ENCODE measurements around the gene TIMM10. TPM values are rescaled to one million over a fixed set of nuclear protein-coding genes. Genes with fewer than 3 reads are reported as not detected.

Gene TIMM10
- total RNA-seq, 2 donors from 2014 or later = 56.4 to 125 TPM

- Mint-ChIP-seq H3K9me3 (no peaks in the 10 kb centered on the region), H3K36me3 (ENCODE audit: low read depth) (peaks cover 12% of the 10 kb centered on the region), H3K27me3 (no peaks in the 10 kb centered on the region), H3K4me1 (peaks cover 7% of the 10 kb centered on the region), H3K27ac (no peak overlapping the region), H3K4me3 (no peak overlapping the region)
- ATAC-seq (replicated peaks) = no peak
Measured at GRCh38 chr11:57502376-57502775, 28.2 kb downstream of the TIMM10 start.

- no peak for ATAC-seq (replicated peaks)
- Mint-ChIP-seq H3K4me1 (peaks cover 7% of the 10 kb centered on the region), H3K27me3 (no peaks in the 10 kb centered on the region), H3K27ac (no peak overlapping the region), H3K36me3 (ENCODE audit: low read depth) (peaks cover 16% of the 10 kb centered on the region), H3K9me3 (no peaks in the 10 kb centered on the region), H3K4me3 (no peak overlapping the region)
Measured at GRCh38 chr11:57501953-57502352, 28.6 kb downstream of the TIMM10 start.

- Mint-ChIP-seq H3K27me3 (no peaks in the 10 kb centered on the region), H3K9me3 (no peaks in the 10 kb centered on the region), H3K36me3 (ENCODE audit: low read depth) (peaks cover 19% of the 10 kb centered on the region), H3K4me3 (no peak overlapping the region), H3K27ac (no peak overlapping the region), H3K4me1 (peaks cover 7% of the 10 kb centered on the region)
- no peak for ATAC-seq (replicated peaks)
Measured at GRCh38 chr11:57500926-57501325, 29.6 kb downstream of the TIMM10 start.

- no peaks in the 10 kb centered on the region for H3K27me3 Mint-ChIP-seq
- peaks cover 7% of the 10 kb centered on the region for H3K4me1 Mint-ChIP-seq
- ATAC-seq (replicated peaks) = no peak
- H3K36me3 Mint-ChIP-seq (ENCODE audit: low read depth) = peaks cover 19% of the 10 kb centered on the region
- no peak overlapping the region for H3K27ac Mint-ChIP-seq
- no peak overlapping the region for H3K4me3 Mint-ChIP-seq
- no peaks in the 10 kb centered on the region for H3K9me3 Mint-ChIP-seq
Measured at GRCh38 chr11:57500515-57500914, 30.0 kb downstream of the TIMM10 start.

- Mint-ChIP-seq H3K36me3 (ENCODE audit: low read depth) (peaks cover 19% of the 10 kb centered on the region), H3K9me3 (no peaks in the 10 kb centered on the region), H3K27ac (no peak overlapping the region), H3K27me3 (no peaks in the 10 kb centered on the region), H3K4me1 (peaks cover 7% of the 10 kb centered on the region), H3K4me3 (no peak overlapping the region)
- ATAC-seq (replicated peaks) = no peak
Measured at GRCh38 chr11:57499983-57500461, 30.5 kb downstream of the TIMM10 start.

GRCh38 chr11:57499413-57499982 lies 31.1 kb downstream of the TIMM10 start:
- no peak overlapping the region for H3K27ac Mint-ChIP-seq
- peaks cover 19% of the 10 kb centered on the region for H3K36me3 Mint-ChIP-seq (ENCODE audit: low read depth)
- H3K27me3 Mint-ChIP-seq = no peaks in the 10 kb centered on the region
- H3K4me1 Mint-ChIP-seq = peaks cover 7% of the 10 kb centered on the region
- no peak overlapping the region for H3K4me3 Mint-ChIP-seq
- ATAC-seq (replicated peaks) = peak; percentile 66
- no peaks in the 10 kb centered on the region for H3K9me3 Mint-ChIP-seq

- ATAC-seq (replicated peaks) = no peak
- Mint-ChIP-seq H3K9me3 (no peaks in the 10 kb centered on the region), H3K4me1 (peaks cover 7% of the 10 kb centered on the region), H3K4me3 (no peak overlapping the region), H3K27ac (no peak overlapping the region), H3K36me3 (ENCODE audit: low read depth) (peaks cover 19% of the 10 kb centered on the region), H3K27me3 (no peaks in the 10 kb centered on the region)
Measured at GRCh38 chr11:57498540-57498939, 32.0 kb downstream of the TIMM10 start.

- no peaks in the 10 kb centered on the region for H3K27me3 Mint-ChIP-seq
- peaks cover 19% of the 10 kb centered on the region for H3K36me3 Mint-ChIP-seq (ENCODE audit: low read depth)
- peaks cover 7% of the 10 kb centered on the region for H3K4me1 Mint-ChIP-seq
- H3K27ac Mint-ChIP-seq = no peak overlapping the region
- H3K9me3 Mint-ChIP-seq = no peaks in the 10 kb centered on the region
- no peak overlapping the region for H3K4me3 Mint-ChIP-seq
- no peak for ATAC-seq (replicated peaks)
Measured at GRCh38 chr11:57497303-57498247, 33.0 kb downstream of the TIMM10 start.

GRCh38 chr11:57496109-57496820 lies 34.3 kb downstream of the TIMM10 start:
- peaks cover 19% of the 10 kb centered on the region for H3K36me3 Mint-ChIP-seq (ENCODE audit: low read depth)
- H3K9me3 Mint-ChIP-seq = no peaks in the 10 kb centered on the region
- no peaks in the 10 kb centered on the region for H3K27me3 Mint-ChIP-seq
- H3K27ac Mint-ChIP-seq = peak overlapping the region; percentile 4
- H3K4me1 Mint-ChIP-seq = peaks cover 7% of the 10 kb centered on the region
- no peak for ATAC-seq (replicated peaks)
- no peak overlapping the region for H3K4me3 Mint-ChIP-seq

- H3K36me3 Mint-ChIP-seq (ENCODE audit: low read depth) = peaks cover 22% of the 10 kb centered on the region
- peak; percentile 81 for ATAC-seq (replicated peaks)
- no peak overlapping the region for H3K4me3 Mint-ChIP-seq
- peak overlapping the region; percentile 54 for H3K27ac Mint-ChIP-seq
- no peaks in the 10 kb centered on the region for H3K4me1 Mint-ChIP-seq
- no peaks in the 10 kb centered on the region for H3K9me3 Mint-ChIP-seq
- no peaks in the 10 kb centered on the region for H3K27me3 Mint-ChIP-seq
Measured at GRCh38 chr11:57493507-57494503, 36.7 kb downstream of the TIMM10 start.

- no peak overlapping the region for H3K4me3 Mint-ChIP-seq
- no peaks in the 10 kb centered on the region for H3K4me1 Mint-ChIP-seq
- no peak overlapping the region for H3K27ac Mint-ChIP-seq
- H3K36me3 Mint-ChIP-seq (ENCODE audit: low read depth) = peaks cover 32% of the 10 kb centered on the region
- peaks cover 3% of the 10 kb centered on the region for H3K27me3 Mint-ChIP-seq
- ATAC-seq (replicated peaks) = peak; percentile 74
- no peaks in the 10 kb centered on the region for H3K9me3 Mint-ChIP-seq
Measured at GRCh38 chr11:57491371-57492061, 39.0 kb downstream of the TIMM10 start.

- H3K36me3 Mint-ChIP-seq (ENCODE audit: low read depth) = peaks cover 39% of the 10 kb centered on the region
- H3K4me1 Mint-ChIP-seq = no peaks in the 10 kb centered on the region
- H3K27ac Mint-ChIP-seq = no peak overlapping the region
- H3K4me3 Mint-ChIP-seq = no peak overlapping the region
- peaks cover 6% of the 10 kb centered on the region for H3K27me3 Mint-ChIP-seq
- ATAC-seq (replicated peaks) = no peak
- no peaks in the 10 kb centered on the region for H3K9me3 Mint-ChIP-seq
Measured at GRCh38 chr11:57490456-57491248, 39.9 kb downstream of the TIMM10 start.
